CD4-positive, alpha-beta memory T cell (primary cell): Measurements from ENCODE around the gene CTPS1. TPM values are rescaled to one million over a fixed set of nuclear protein-coding genes. Genes with fewer than 3 reads are reported as not detected.

Experiments
- CTCF ChIA-PET: fragments of 350-600 bp; sonication (Branson Sonifier 250); formaldehyde crosslinking; loops from one replicate; lab custom pipeline; 2021; ENCODE audit warnings: inconsistent platforms; ENCODE audit not compliant: partially characterized antibody; lab: Charles Lee
- POLR2A ChIA-PET: fragments of 350-600 bp; sonication (Branson Sonifier 250); formaldehyde crosslinking; loops from one replicate; lab custom pipeline; 2021; ENCODE audit not compliant: partially characterized antibody; lab: Charles Lee
- DNase-seq, 5 donors: peaks; one replicate each; pipeline versions ENCODE4 v3.0.0 to v3.0.0-alpha.2; 2020 to 2022; ENCODE audit warnings: mixed read lengths in 1 of 5
- H3K27ac ChIP-seq: one replicate; pipeline ENCODE4 v1.7.0; 2013; ENCODE audit warnings: low read depth, low read length
- H3K27me3 ChIP-seq: 2 replicates; pipeline ENCODE4 v1.7.0; 2013; ENCODE audit warnings: mild to moderate bottlenecking, low read length, moderate library complexity; ENCODE audit not compliant: insufficient read depth
- H3K36me3 ChIP-seq: 2 replicates; pipeline ENCODE4 v1.7.0; 2013; ENCODE audit warnings: mild to moderate bottlenecking, low read length, moderate library complexity; ENCODE audit not compliant: insufficient read depth
- H3K4me1 ChIP-seq: 2 replicates; pipeline ENCODE4 v1.7.0; 2013; ENCODE audit warnings: mild to moderate bottlenecking, low read length, moderate library complexity; ENCODE audit not compliant: insufficient read depth
- H3K4me3 ChIP-seq, 2 donors: one replicate each; pipeline ENCODE4 v1.7.0; 2013; ENCODE audit warnings: low read length in 2 of 2, mild to moderate bottlenecking in 1 of 2
- H3K9me3 ChIP-seq, 2 donors: one replicate each; pipeline ENCODE4 v1.7.0; 2013; ENCODE audit warnings: low read length in 2 of 2, control low read depth in 1 of 2; ENCODE audit not compliant: control insufficient read depth in 1 of 2
- H3K27ac Mint-ChIP-seq, 7 donors: one replicate each; pipeline ENCODE4 v1.8.0; 2020 to 2021; ENCODE audit warnings: mixed read lengths in 7 of 7, mild to moderate bottlenecking in 6 of 7, inconsistent platforms in 3 of 7, moderate library complexity in 3 of 7
- H3K27me3 Mint-ChIP-seq, 2 donors: one replicate each; pipeline ENCODE4 v1.8.0; 2020 to 2021; ENCODE audit warnings: mixed read lengths in 2 of 2
- H3K36me3 Mint-ChIP-seq, 2 donors: one replicate each; pipeline ENCODE4 v1.8.0; 2020 to 2021; ENCODE audit warnings: mixed read lengths in 2 of 2, inconsistent platforms in 1 of 2, mild to moderate bottlenecking in 1 of 2
- H3K4me1 Mint-ChIP-seq, 4 donors: one replicate each; pipeline ENCODE4 v1.8.0; 2020 to 2021; ENCODE audit warnings: mixed read lengths in 4 of 4, mild to moderate bottlenecking in 1 of 4
- H3K4me3 Mint-ChIP-seq, 8 donors: one replicate each; pipeline ENCODE4 v1.8.0; 2020 to 2021; ENCODE audit warnings: mixed read lengths in 8 of 8, mild to moderate bottlenecking in 7 of 8, moderate library complexity in 6 of 8, inconsistent platforms in 3 of 8
- H3K9me3 Mint-ChIP-seq, 8 donors: one replicate each; pipeline ENCODE4 v1.8.0; 2020 to 2021; ENCODE audit warnings: mixed read lengths in 8 of 8, mild to moderate bottlenecking in 5 of 8, inconsistent platforms in 3 of 8, moderate library complexity in 1 of 8
- intact Hi-C: fragments of 100-400 bp; cut with micrococcal nuclease; formaldehyde crosslinking; loops from one replicate; pipeline ENCODE4 v1.15.1; 2023
- polyA plus RNA-seq, 2 donors: library from polyadenylated mRNA; unstranded; fragments of 300-500 nt; fragmentation: Illumina TruSeq; gene quantifications; one replicate each; pipeline ENCODE4 v1.2.3, GENCODE V29; 2021
- total RNA-seq, 2 experiments: library from RNA; stranded (reverse); gene quantifications; one replicate each; pipeline ENCODE4 v1.2.3, GENCODE V29; 2021

Gene CTPS1
- total and polyA plus RNA-seq, 4 experiments from 2014 or later = 11.6 to 19.7 (median 16.4) TPM

GRCh38 chr1:40977716-40978115, 1.8 kb upstream of the CTPS1 start:
- peaks cover 15 to 24% (median 18%) of the 10 kb centered on the region in 4 donors for H3K4me1 Mint-ChIP-seq

GRCh38 chr1:40978886-40979240, 633 bp upstream of the CTPS1 start:
- peaks cover 17 to 27% (median 22%) of the 10 kb centered on the region in 4 donors for H3K4me1 Mint-ChIP-seq
- peaks cover 8% of the 10 kb centered on the region for H3K36me3 ChIP-seq
- POLR2A ChIA-PET = interaction anchor here (0.6 to 2.9 kb wide), 7 partner anchors 11 to 290 kb away, joined by 3 to 25 read pairs (median 4); partner anchors contain the start of genes CITED4 and NFYC
- H3K4me3 Mint-ChIP-seq = peak overlapping the region; percentile 81 to 89 (median 84)
- intact Hi-C loops = loop anchor here (1.0 to 5.0 kb wide), 3 partner anchors 24 to 1402 kb away; partner anchors contain the start of gene PABPC4
- H3K27ac ChIP-seq = peak overlapping the region; percentile 81
- H3K27me3 ChIP-seq = no peaks in the 10 kb centered on the region
- no peaks in the 10 kb centered on the region for H3K27me3 Mint-ChIP-seq
- peak in 2 of 5 donors; percentile 6 to 9 for DNase-seq
- H3K9me3 ChIP-seq = no peaks in the 10 kb centered on the region
- peak overlapping the region in 6 of 7 donors; percentile 61 to 90 (median 88) for H3K27ac Mint-ChIP-seq
- peak overlapping the region; percentile 45 to 80 for H3K4me3 ChIP-seq
- H3K9me3 Mint-ChIP-seq = no peaks in the 10 kb centered on the region
- H3K4me1 ChIP-seq = peaks cover 25% of the 10 kb centered on the region
- peaks cover 0 to 11% of the 10 kb centered on the region in 2 donors for H3K36me3 Mint-ChIP-seq
- CTCF ChIA-PET = interaction anchor here (1.1 to 3.8 kb wide), 5 partner anchors 15 to 29 kb away, joined by 3 to 32 read pairs (median 5); no protein-coding TSS in a partner anchor

More at GRCh38 chr1:40977716-40978115, 1.8 kb upstream of the CTPS1 start:
- no peaks in the 10 kb centered on the region for H3K9me3 ChIP-seq
- Mint-ChIP-seq H3K4me3 (peak overlapping the region in 3 of 8 donors; percentile 8 to 28 (median 20)), H3K9me3 (no peaks in the 10 kb centered on the region), H3K27ac (peak overlapping the region in 1 of 7 donors; percentile 38), H3K36me3 (peaks cover 0 to 7% of the 10 kb centered on the region in 2 donors), H3K27me3 (no peaks in the 10 kb centered on the region)
- H3K4me3 ChIP-seq = no peak overlapping the region
- no peak overlapping the region for H3K27ac ChIP-seq
- POLR2A ChIA-PET = interaction anchor here (0.6 kb wide), 1 partner anchor 25 kb away, joined by 3 read pairs; no protein-coding TSS in a partner anchor
- no peaks in the 10 kb centered on the region for H3K27me3 ChIP-seq
- DNase-seq = no peak
- H3K36me3 ChIP-seq = no peaks in the 10 kb centered on the region
- peaks cover 25% of the 10 kb centered on the region for H3K4me1 ChIP-seq
- intact Hi-C loops = loop anchor here (5.0 kb wide), 1 partner anchor 1400 kb away; the partner anchor contains the start of gene PABPC4
- CTCF ChIA-PET = interaction anchor here (3.8 kb wide), 1 partner anchor 26 kb away, joined by 32 read pairs; no protein-coding TSS in a partner anchor

GRCh38 chr1:40980068-40980452, 564 bp downstream of the CTPS1 start:
- peak overlapping the region; percentile 37 to 80 for H3K4me3 ChIP-seq
- peaks cover 8 to 23% of the 10 kb centered on the region in 2 donors for H3K36me3 Mint-ChIP-seq
- H3K9me3 Mint-ChIP-seq = no peaks in the 10 kb centered on the region
- intact Hi-C loops = no loop called here
- ChIA-PET CTCF (interaction anchor here (1.1 to 3.8 kb wide), 4 partner anchors 24 to 31 kb away, joined by 3 to 32 read pairs (median 6); no protein-coding TSS in a partner anchor), POLR2A (interaction anchor here (0.8 to 2.9 kb wide), 13 partner anchors 11 to 1787 kb away, joined by 3 to 25 read pairs (median 4); partner anchors contain the start of genes C1orf50, CITED4, NFYC and P3H1)
- H3K27ac Mint-ChIP-seq = peak overlapping the region; percentile 88 to 98 (median 92)
- peaks cover 25% of the 10 kb centered on the region for H3K4me1 ChIP-seq
- peaks cover 19 to 31% (median 22%) of the 10 kb centered on the region in 4 donors for H3K4me1 Mint-ChIP-seq
- H3K36me3 ChIP-seq = peaks cover 17% of the 10 kb centered on the region
- H3K27me3 Mint-ChIP-seq = no peaks in the 10 kb centered on the region
- no peaks in the 10 kb centered on the region for H3K27me3 ChIP-seq
- peak overlapping the region; percentile 83 to 97 (median 90) for H3K4me3 Mint-ChIP-seq
- DNase-seq = no peak
- H3K27ac ChIP-seq = peak overlapping the region; percentile 81
- no peaks in the 10 kb centered on the region for H3K9me3 ChIP-seq

- intact Hi-C loops = no loop called here
- H3K36me3 Mint-ChIP-seq = peaks cover 13 to 28% of the 10 kb centered on the region in 2 donors
- H3K27me3 Mint-ChIP-seq = no peaks in the 10 kb centered on the region
- peak overlapping the region; percentile 37 to 80 for H3K4me3 ChIP-seq
- peak; percentile 56 to 68 (median 66) for DNase-seq
- no peaks in the 10 kb centered on the region for H3K27me3 ChIP-seq
- H3K9me3 ChIP-seq = no peaks in the 10 kb centered on the region
- H3K4me1 Mint-ChIP-seq = peaks cover 19 to 31% (median 22%) of the 10 kb centered on the region in 4 donors
- CTCF ChIA-PET = interaction anchor here (1.6 to 3.8 kb wide), 3 partner anchors 23 to 31 kb away, joined by 3 to 32 read pairs (median 7); no protein-coding TSS in a partner anchor
- peaks cover 22% of the 10 kb centered on the region for H3K36me3 ChIP-seq
- POLR2A ChIA-PET = interaction anchor here (1.2 to 2.9 kb wide), 10 partner anchors 12 to 503 kb away, joined by 3 to 25 read pairs (median 7); partner anchors contain the start of genes CITED4, NFYC and SCMH1
- peak overlapping the region; percentile 83 to 97 (median 90) for H3K4me3 Mint-ChIP-seq
- peak overlapping the region; percentile 88 to 98 (median 92) for H3K27ac Mint-ChIP-seq
- H3K27ac ChIP-seq = peak overlapping the region; percentile 81
- H3K4me1 ChIP-seq = peaks cover 25% of the 10 kb centered on the region
- no peaks in the 10 kb centered on the region for H3K9me3 Mint-ChIP-seq
Observed at GRCh38 chr1:40980453-40981121, 1.1 kb downstream of the CTPS1 start.

DNA sequence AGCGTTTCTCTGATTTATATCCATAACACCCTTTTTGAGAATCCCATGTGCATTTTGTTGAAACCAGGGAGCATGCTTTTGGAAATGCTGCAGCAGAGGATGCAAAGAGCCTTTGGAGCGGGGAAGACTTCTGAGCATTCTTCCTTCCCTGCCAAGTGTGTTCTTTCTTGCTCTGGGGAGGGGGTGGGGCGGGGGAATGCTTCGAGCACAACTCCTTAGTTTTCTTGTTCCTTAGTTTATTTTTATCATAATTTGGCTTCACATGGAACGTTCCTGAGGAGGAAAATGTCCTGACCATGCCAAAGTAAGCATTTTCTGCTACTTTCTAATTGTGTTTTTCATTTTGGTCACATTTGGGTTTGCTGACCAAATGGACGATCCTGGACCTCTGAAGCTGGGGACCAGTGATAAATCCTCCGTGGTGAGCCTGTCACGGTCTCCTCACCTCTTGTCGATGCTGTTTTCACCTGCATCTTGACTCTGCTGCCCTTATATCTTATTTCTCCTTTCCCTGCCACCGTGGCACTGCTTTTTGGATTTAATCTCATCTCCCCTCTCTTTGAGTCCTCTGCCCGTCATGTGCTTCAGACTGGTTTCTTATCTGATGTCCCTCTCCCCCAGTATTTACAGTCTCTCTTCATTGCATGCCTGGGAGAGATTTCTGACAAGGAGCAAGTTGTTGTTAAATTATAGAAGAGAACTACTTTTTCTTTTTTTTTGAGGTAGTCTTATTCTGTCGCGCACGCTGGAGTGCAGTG, 2.4 kb downstream of the CTPS1 start:
- Mint-ChIP-seq H3K4me1 (peaks cover 22 to 31% (median 24%) of the 10 kb centered on the region in 4 donors), H3K9me3 (no peaks in the 10 kb centered on the region), H3K36me3 (peaks cover 24 to 39% of the 10 kb centered on the region in 2 donors), H3K27ac (peak overlapping the region in 3 of 7 donors; percentile 63 to 94 (median 70)), H3K4me3 (peak overlapping the region in 5 of 8 donors; percentile 20 to 65 (median 49)), H3K27me3 (no peaks in the 10 kb centered on the region)
- H3K4me1 ChIP-seq = peaks cover 25% of the 10 kb centered on the region
- no peaks in the 10 kb centered on the region for H3K27me3 ChIP-seq
- no peak overlapping the region for H3K27ac ChIP-seq
- intact Hi-C loops = no loop called here
- ChIA-PET POLR2A (interaction anchor here (1.5 kb wide), 1 partner anchor 8 kb away, joined by 4 read pairs; no protein-coding TSS in a partner anchor), CTCF (interaction anchor here (1.7 kb wide), 1 partner anchor 21 kb away, joined by 8 read pairs; no protein-coding TSS in a partner anchor)
- no peak for DNase-seq
- H3K4me3 ChIP-seq = no peak overlapping the region
- peaks cover 33% of the 10 kb centered on the region for H3K36me3 ChIP-seq
- no peaks in the 10 kb centered on the region for H3K9me3 ChIP-seq

- no peaks in the 10 kb centered on the region for H3K9me3 Mint-ChIP-seq
- H3K27ac Mint-ChIP-seq = peak overlapping the region in 2 of 7 donors; percentile 41 to 63
- H3K4me1 Mint-ChIP-seq = peaks cover 22 to 31% (median 24%) of the 10 kb centered on the region in 4 donors
- peaks cover 25% of the 10 kb centered on the region for H3K4me1 ChIP-seq
- no peaks in the 10 kb centered on the region for H3K9me3 ChIP-seq
- ChIA-PET CTCF (interaction anchor here (1.7 kb wide), 1 partner anchor 20 kb away, joined by 8 read pairs; no protein-coding TSS in a partner anchor), POLR2A (interaction anchor here (1.5 kb wide), 1 partner anchor 7 kb away, joined by 4 read pairs; no protein-coding TSS in a partner anchor)
- H3K36me3 ChIP-seq = peaks cover 41% of the 10 kb centered on the region
- no peak overlapping the region for H3K27ac ChIP-seq
- no peaks in the 10 kb centered on the region for H3K27me3 ChIP-seq
- no peak overlapping the region for H3K4me3 Mint-ChIP-seq
- intact Hi-C loops = no loop called here
- H3K4me3 ChIP-seq = no peak overlapping the region
- no peak for DNase-seq
- H3K27me3 Mint-ChIP-seq = no peaks in the 10 kb centered on the region
- H3K36me3 Mint-ChIP-seq = peaks cover 31 to 47% of the 10 kb centered on the region in 2 donors
Observed at GRCh38 chr1:40982721-40983120, 3.2 kb downstream of the CTPS1 start.
